ENCODE results near the gene APELA. TPM values are rescaled to one million over a fixed set of nuclear protein-coding genes. Genes with fewer than 3 reads are reported as not detected.

Gene APELA
- total RNA-seq, 1 experiment from 2014 or later, result 140 TPM

GRCh38 chr4:164943192-164943591 is 66.2 kb downstream of the APELA start:
- Histone ChIP-seq H3K56ac (ENCODE audit: insufficient read length, low read depth, low read length) (no peak overlapping the region), H2BK5ac (ENCODE audit: insufficient read length, low read length) (no peak overlapping the region), H4K91ac (ENCODE audit: insufficient read length, low read depth, low read length) (no peak overlapping the region), H3K14ac (ENCODE audit: insufficient read depth, low read length) (no peak overlapping the region), H2AK5ac (ENCODE audit: insufficient read length, low read length) (no peak overlapping the region), H4K5ac (ENCODE audit: insufficient read length, low read depth, low read length) (no peak overlapping the region), H2BK12ac (ENCODE audit: insufficient read length, low read depth, low read length) (no peak overlapping the region), H3K23ac (ENCODE audit: insufficient read length, low read depth, low read length) (no peak overlapping the region), H3K4me1 (ENCODE audit: insufficient read depth, low read length) (no peaks in the 10 kb centered on the region), H3K79me2 (ENCODE audit: insufficient read depth, low read length) (no peaks in the 10 kb centered on the region), H2AFZ (ENCODE audit: low read length) (no peak overlapping the region), H2BK20ac (ENCODE audit: low read depth, low read length, poor library complexity, severe bottlenecking) (no peak overlapping the region), H3K18ac (ENCODE audit: insufficient read length, low read depth, low read length) (no peak overlapping the region), H3T11ph (ENCODE audit: low read length) (no peak overlapping the region), H3K27ac (ENCODE audit: insufficient read length, low read depth, low read length) (no peak overlapping the region), H3K79me1 (ENCODE audit: insufficient read depth, low read depth, low read length, poor library complexity, severe bottlenecking) (no peaks in the 10 kb centered on the region), H2BK15ac (ENCODE audit: low read depth, low read length) (no peak overlapping the region), H3K23me2 (ENCODE audit: insufficient read length, low read depth, low read length, poor library complexity, severe bottlenecking) (no peaks in the 10 kb centered on the region), H3K9ac (ENCODE audit: extremely low read depth, insufficient read length, low read length) (no peak overlapping the region), H4K20me1 (ENCODE audit: control insufficient read depth, insufficient read depth, insufficient read length) (no peaks in the 10 kb centered on the region), H2BK120ac (ENCODE audit: low read depth, low read length, poor library complexity, severe bottlenecking) (no peak overlapping the region), H3K27me3 (ENCODE audit: insufficient read depth, low read length) (no peaks in the 10 kb centered on the region), H3K4ac (ENCODE audit: low read depth, low read length) (no peak overlapping the region), H3K4me2 (ENCODE audit: insufficient read depth, insufficient read length, low read length) (no peak overlapping the region), H3K9me3 (ENCODE audit: control insufficient read depth, low read depth, low read length) (no peaks in the 10 kb centered on the region), H4K8ac (replicated peaks; ENCODE audit: insufficient read length, low read depth, low read length) (no peak overlapping the region)
- no CpG with 5 or more reads among the region's 9 CpGs for WGBS (ENCODE audit: extremely low coverage, insufficient read length, low lambda C conversion rate)
- Mint-ChIP-seq H3K27me3 (ENCODE audit: low read depth) (peaks cover 2% of the 10 kb centered on the region), H3K36me3 (ENCODE audit: insufficient read depth in 1 of 3, low read depth in 3 of 3) (no peaks in the 10 kb centered on the region), H3K4me3 (no peak overlapping the region), H3K9me3 (no peaks in the 10 kb centered on the region), H3K4me1 (peaks cover 10 to 17% of the 10 kb centered on the region in 2 experiments), H3K27ac (no peak overlapping the region)
- DNase-seq, result no peak
- TF ChIP-seq CTCF (conservative IDR thresholded peaks at IDR 0.05), result no peak

Measured in H9 (cell line).